Body of pancreas (tissue), 4 donors: ENCODE data around the gene TBK1.

Experiments
- CTCF ChIP-seq, 7 experiments: fragments of 450-650 bp in 4 of 7; fragments of 200-600 bp in 3 of 7; sonication (generic) in 3 of 7; IDR thresholded peaks; one replicate each; pipeline ENCODE4 v1.5.1; 2016 to 2019; ENCODE audit warnings: antibody characterized with exemption in 7 of 7
- POLR2A ChIP-seq, 3 donors: fragments of 450-650 bp; IDR thresholded peaks; one replicate each; pipeline ENCODE4 v1.6.1; 2016; ENCODE audit warnings: antibody characterized with exemption in 3 of 3, mild to moderate bottlenecking in 2 of 3

- no peak for TF ChIP-seq CTCF (IDR thresholded peaks at IDR 0.05)
- no peak for TF ChIP-seq POLR2A (IDR thresholded peaks at IDR 0.05)
Measured at GRCh38 chr12:64450057-64450640, 1.8 kb upstream of the TBK1 start.
